Measurements from ENCODE around the gene BRD4. TPM values are rescaled to one million over a fixed set of nuclear protein-coding genes. Genes with fewer than 3 reads are reported as not detected.

BRD4 gene
- total RNA-seq, 4 donors from 2014 or later: 39.5 to 87.9 (median 61.2) TPM

GRCh38 chr19:15252398-15253018, 79.8 kb downstream of the BRD4 start:
- peak overlapping the region; percentile 82 to 90 (median 83) for H3K27ac ChIP-seq
- TF ChIP-seq POLR2A (IDR thresholded peaks at IDR 0.05): no peak
- peak in 1 of 5 experiments; percentile 15 for TF ChIP-seq CTCF (IDR thresholded peaks at IDR 0.05)
- TF ChIP-seq EP300 (IDR thresholded peaks at IDR 0.05; ENCODE audit: low read depth): no peak
- TF ChIP-seq POLR2AphosphoS5 (IDR thresholded peaks at IDR 0.05): no peak
- H3K9me3 ChIP-seq: no peaks in the 10 kb centered on the region
- 72% methylated on average over 9 of the region's 9 CpGs; no CpG with 5 or more reads in 1 of the 2 donors for WGBS, 2 donors (ENCODE audit: low coverage in 1 of 2)
- no peak for DNase-seq
- intact Hi-C loops (cut with DNase I; ENCODE audit: low total_unique reads): loop anchor here (5.0 to 10.0 kb wide), 2 partner anchors 78 to 305 kb away; no protein-coding TSS in a partner anchor
- peaks cover 0 to 40% (median 26%) of the 10 kb centered on the region in 4 donors for H3K36me3 ChIP-seq
- H3K4me3 ChIP-seq: no peak overlapping the region
- H3K27me3 ChIP-seq: no peaks in the 10 kb centered on the region
- in situ Hi-C loops (cut with MboI; ENCODE audit: low pct_ligation_motif_present in 1 of 4, low pct_unique_long_range_greater_than_20kb in 1 of 4, low sequenced_read_pairs in 3 of 4): loop anchor here in 1 of 4 donors (25.0 kb wide), 1 partner anchor 185 kb away; the partner anchor contains the start of gene WIZ
- H3K4me1 ChIP-seq: peaks cover 37 to 56% (median 47%) of the 10 kb centered on the region in 4 donors

GRCh38 chr19:15251749-15252397, 80.5 kb downstream of the BRD4 start:
- Histone ChIP-seq H3K4me1 (peaks cover 42 to 59% (median 52%) of the 10 kb centered on the region in 4 donors), H3K9me3 (no peaks in the 10 kb centered on the region), H3K36me3 (peaks cover 0 to 39% (median 25%) of the 10 kb centered on the region in 4 donors), H3K27ac (peak overlapping the region; percentile 82 to 90 (median 83)), H3K27me3 (no peaks in the 10 kb centered on the region), H3K4me3 (peak overlapping the region in 1 of 4 donors; percentile 2)
- no peak for TF ChIP-seq POLR2A (IDR thresholded peaks at IDR 0.05)
- TF ChIP-seq EP300 (IDR thresholded peaks at IDR 0.05; ENCODE audit: low read depth): peak; percentile 46
- TF ChIP-seq POLR2AphosphoS5 (IDR thresholded peaks at IDR 0.05): peak; percentile 51 to 68 (median 59)
- peak; percentile 31 to 58 (median 36) for TF ChIP-seq CTCF (IDR thresholded peaks at IDR 0.05)
- intact Hi-C loops (cut with DNase I; ENCODE audit: low total_unique reads) (loop anchor here (5.0 to 10.0 kb wide), 2 partner anchors 77 to 305 kb away; no protein-coding TSS in a partner anchor), in situ Hi-C loops (cut with MboI; ENCODE audit: low pct_ligation_motif_present in 1 of 4, low pct_unique_long_range_greater_than_20kb in 1 of 4, low sequenced_read_pairs in 3 of 4) (loop anchor here in 1 of 4 donors (25.0 kb wide), 1 partner anchor 185 kb away; the partner anchor contains the start of gene WIZ)
- DNase-seq: peak; percentile 67
- WGBS, 2 donors (ENCODE audit: low coverage in 1 of 2): 40 to 60% methylated on average over 1 to 14 of the region's 14 CpGs

- H3K27ac ChIP-seq: peak overlapping the region; percentile 82 to 90 (median 83)
- H3K27me3 ChIP-seq: no peaks in the 10 kb centered on the region
- peaks cover 42 to 59% (median 52%) of the 10 kb centered on the region in 4 donors for H3K4me1 ChIP-seq
- in situ Hi-C loops (cut with MboI; ENCODE audit: low pct_ligation_motif_present in 1 of 4, low pct_unique_long_range_greater_than_20kb in 1 of 4, low sequenced_read_pairs in 3 of 4) (loop anchor here in 1 of 4 donors (25.0 kb wide), 1 partner anchor 186 kb away; the partner anchor contains the start of gene WIZ), intact Hi-C loops (cut with DNase I; ENCODE audit: low total_unique reads) (loop anchor here (5.0 to 10.0 kb wide), 2 partner anchors 76 to 306 kb away; no protein-coding TSS in a partner anchor)
- no peak for TF ChIP-seq POLR2AphosphoS5 (IDR thresholded peaks at IDR 0.05)
- H3K9me3 ChIP-seq: no peaks in the 10 kb centered on the region
- no peak for DNase-seq
- H3K36me3 ChIP-seq: peaks cover 0 to 33% (median 22%) of the 10 kb centered on the region in 4 donors
- WGBS, 2 donors (ENCODE audit: low coverage in 1 of 2): 69% methylated on average over 18 of the region's 24 CpGs; no CpG with 5 or more reads in 1 of the 2 donors
- H3K4me3 ChIP-seq: peak overlapping the region in 1 of 4 donors; percentile 2
Measured at GRCh38 chr19:15251010-15251748, 81.2 kb downstream of the BRD4 start.

GRCh38 chr19:15250640-15250993, 81.7 kb downstream of the BRD4 start:
- Histone ChIP-seq H3K4me3 (no peak overlapping the region), H3K27me3 (no peaks in the 10 kb centered on the region), H3K36me3 (peaks cover 0 to 27% (median 19%) of the 10 kb centered on the region in 4 donors), H3K9me3 (no peaks in the 10 kb centered on the region), H3K27ac (peak overlapping the region; percentile 82 to 90 (median 83)), H3K4me1 (peaks cover 42 to 59% (median 52%) of the 10 kb centered on the region in 4 donors)
- DNase-seq: no peak
- in situ Hi-C loops (cut with MboI; ENCODE audit: low pct_ligation_motif_present in 1 of 4, low pct_unique_long_range_greater_than_20kb in 1 of 4, low sequenced_read_pairs in 3 of 4) (loop anchor here in 1 of 4 donors (25.0 kb wide), 1 partner anchor 187 kb away; the partner anchor contains the start of gene WIZ), intact Hi-C loops (cut with DNase I; ENCODE audit: low total_unique reads) (loop anchor here (5.0 to 10.0 kb wide), 2 partner anchors 76 to 307 kb away; no protein-coding TSS in a partner anchor)
- TF ChIP-seq POLR2A (IDR thresholded peaks at IDR 0.05) (no peak), EP300 (IDR thresholded peaks at IDR 0.05; ENCODE audit: low read depth) (no peak), POLR2AphosphoS5 (IDR thresholded peaks at IDR 0.05) (no peak), CTCF (IDR thresholded peaks at IDR 0.05) (no peak)
- 67% methylated on average over 1 of the region's 1 CpG; no CpG with 5 or more reads in 1 of the 2 donors for WGBS, 2 donors (ENCODE audit: low coverage in 1 of 2)
